22Rv1 (cell line): ENCODE data around the gene ITPR3.

ENCODE experiments used
- ZFX ChIP-seq: fragments of 450-650 bp; IDR thresholded peaks from 2 replicates; pipeline ENCODE4 v1.6.1; 2017; ENCODE audit warnings: antibody characterized with exemption, borderline replicate concordance
- TF ChIP-seq, protein P1 (sequence below): fragments of 450-650 bp; IDR thresholded peaks from 2 replicates; pipeline ENCODE4 v1.5.1; 2017; ENCODE audit warnings: mild to moderate bottlenecking

DNA sequence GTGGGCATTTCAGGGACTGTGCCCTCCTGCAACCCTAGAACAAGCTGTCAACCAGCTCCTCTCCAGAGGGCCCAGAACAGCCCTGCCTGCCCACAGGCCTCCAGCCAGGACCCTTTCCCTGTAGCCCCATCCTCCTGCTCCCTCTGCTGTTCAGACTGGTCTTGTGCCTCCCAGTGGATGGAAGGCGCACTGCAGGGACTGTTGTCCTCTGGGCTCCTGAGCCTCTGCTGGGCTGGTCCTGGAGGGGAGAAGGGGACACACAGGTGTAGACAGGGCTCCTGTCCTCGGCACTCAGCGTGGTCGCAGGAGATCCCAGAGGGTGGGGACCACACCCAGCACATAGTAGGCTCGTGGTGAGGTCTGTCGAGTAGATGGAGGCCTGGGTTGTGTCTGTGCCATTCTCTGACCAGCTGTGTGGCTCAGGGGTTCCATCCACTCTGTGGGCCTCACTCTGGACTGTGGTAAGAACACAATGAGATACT, 11.5 kb downstream of the ITPR3 start:
- TF ChIP-seq, protein P1, sequence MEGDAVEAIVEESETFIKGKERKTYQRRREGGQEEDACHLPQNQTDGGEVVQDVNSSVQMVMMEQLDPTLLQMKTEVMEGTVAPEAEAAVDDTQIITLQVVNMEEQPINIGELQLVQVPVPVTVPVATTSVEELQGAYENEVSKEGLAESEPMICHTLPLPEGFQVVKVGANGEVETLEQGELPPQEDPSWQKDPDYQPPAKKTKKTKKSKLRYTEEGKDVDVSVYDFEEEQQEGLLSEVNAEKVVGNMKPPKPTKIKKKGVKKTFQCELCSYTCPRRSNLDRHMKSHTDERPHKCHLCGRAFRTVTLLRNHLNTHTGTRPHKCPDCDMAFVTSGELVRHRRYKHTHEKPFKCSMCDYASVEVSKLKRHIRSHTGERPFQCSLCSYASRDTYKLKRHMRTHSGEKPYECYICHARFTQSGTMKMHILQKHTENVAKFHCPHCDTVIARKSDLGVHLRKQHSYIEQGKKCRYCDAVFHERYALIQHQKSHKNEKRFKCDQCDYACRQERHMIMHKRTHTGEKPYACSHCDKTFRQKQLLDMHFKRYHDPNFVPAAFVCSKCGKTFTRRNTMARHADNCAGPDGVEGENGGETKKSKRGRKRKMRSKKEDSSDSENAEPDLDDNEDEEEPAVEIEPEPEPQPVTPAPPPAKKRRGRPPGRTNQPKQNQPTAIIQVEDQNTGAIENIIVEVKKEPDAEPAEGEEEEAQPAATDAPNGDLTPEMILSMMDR: peak; percentile 83
- TF ChIP-seq ZFX: no peak
